Erythroblast (primary cell): ENCODE measurements around the gene PPM1J.

Source experiments
- GATA1 ChIP-seq: IDR thresholded peaks from 2 replicates; pipeline ENCODE4 v1.6.1; 2011; ENCODE audit warnings: low read depth, mild to moderate bottlenecking, control low read depth, low read length, moderate library complexity
- POLR2A ChIP-seq: IDR thresholded peaks from 2 replicates; pipeline ENCODE4 v1.6.1; 2011; ENCODE audit warnings: mild to moderate bottlenecking, low read length

GRCh38 chr1:112701227-112702066, 13.7 kb downstream of the PPM1J start:
- TF ChIP-seq POLR2A, result no peak
- TF ChIP-seq GATA1, result no peak
